CD4-positive, alpha-beta T cell treated with Interleukin-6 at 100 ng/mL for 8 hours (primary cell): ENCODE data around the gene HOXB9.
A peak's percentile ranks its signal among the peaks of the same experiment; 100 is the strongest.

Experiments
- DNase-seq: peaks from one replicate; pipeline ENCODE4 v3.0.0-alpha.2; 2020; ENCODE audit warnings: mixed read lengths, low spot score

Gene HOXB9

DNA sequence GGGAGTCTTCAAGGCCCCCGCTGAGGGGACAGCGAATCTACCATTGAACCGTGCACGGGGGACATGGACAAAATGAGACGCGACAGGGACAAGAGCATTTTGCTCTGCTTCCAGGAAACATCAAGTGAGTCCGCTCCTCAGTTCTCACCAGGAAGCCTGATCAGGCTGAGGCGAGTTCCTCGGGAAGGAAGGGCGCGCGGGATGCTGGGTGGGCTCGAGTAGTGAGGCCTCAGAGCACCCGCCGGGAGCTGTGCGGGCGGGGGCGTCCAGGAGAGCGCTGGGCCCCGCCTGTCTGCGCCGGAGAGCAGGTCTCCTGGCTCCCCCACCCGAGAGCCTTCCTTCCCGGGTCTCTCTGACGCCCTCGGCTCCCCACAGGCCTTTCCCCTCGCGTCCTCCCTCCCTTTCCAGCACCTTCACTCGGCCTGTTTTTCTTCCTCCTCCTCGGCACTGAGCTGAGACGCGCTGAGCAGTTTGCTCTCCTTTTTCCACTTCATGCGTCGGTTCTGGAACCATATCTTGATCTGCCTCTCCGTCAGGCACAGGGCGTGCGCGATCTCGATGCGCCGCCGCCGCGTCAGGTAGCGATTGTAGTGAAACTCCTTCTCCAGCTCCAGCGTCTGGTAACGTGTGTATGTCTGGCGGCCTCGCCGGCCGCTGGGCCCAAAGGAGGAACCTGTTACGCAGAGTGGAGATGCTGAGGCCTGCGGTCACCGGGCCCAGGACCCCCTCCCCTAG is 30.0 kb downstream of the HOXB9 start:
- DNase-seq, result no peak

- no peak for DNase-seq
Measured at GRCh38 chr17:48595278-48595999, 30.7 kb downstream of the HOXB9 start.

DNA sequence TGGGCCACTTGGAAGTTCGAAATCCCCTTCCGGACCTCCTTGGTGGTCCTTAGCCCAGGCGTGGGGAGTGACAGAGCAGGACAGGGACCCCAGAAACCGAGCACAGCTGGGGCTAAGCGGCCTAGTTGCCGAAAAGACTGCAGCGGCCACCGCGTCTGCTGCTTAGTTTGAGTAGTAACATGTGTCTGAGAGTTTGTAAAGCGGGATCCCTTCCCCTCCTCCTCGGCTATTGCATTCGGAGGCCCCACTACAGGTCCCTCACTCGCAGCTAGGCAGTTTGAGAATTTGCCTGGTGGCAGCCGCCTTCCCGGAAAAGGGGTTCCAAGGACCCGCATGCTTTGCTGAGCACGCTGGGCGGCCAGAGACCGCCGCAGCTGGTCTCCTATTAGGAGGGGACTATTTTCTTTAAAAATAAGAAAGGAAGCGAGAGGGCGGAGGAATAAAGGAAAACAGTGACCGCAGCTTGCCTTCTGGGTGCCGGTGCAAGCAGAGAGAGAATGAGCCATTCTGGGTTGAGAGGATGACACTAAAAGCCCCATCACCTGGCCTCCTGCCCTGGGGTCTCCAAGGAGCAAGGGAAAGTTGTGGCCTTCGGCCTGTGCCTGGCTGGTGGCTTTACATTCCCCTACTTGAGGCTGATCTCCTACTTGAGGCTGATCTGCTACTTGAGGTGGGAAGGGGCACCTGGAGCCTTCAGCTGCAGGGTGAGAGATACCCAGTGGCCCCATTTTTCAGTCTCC is 31.4 kb downstream of the HOXB9 start:
- DNase-seq, result no peak

GRCh38 chr17:48593840-48594537 is 32.2 kb downstream of the HOXB9 start:
- DNase-seq, result peak; percentile 71

GRCh38 chr17:48593126-48593829 is 32.9 kb downstream of the HOXB9 start, which contains the start of gene HOXB5:
Gene HOXB5, minus strand, starts transcription at chr17:48593779. Its CDS starts 97 bp downstream, at chr17:48593682.
- no peak for DNase-seq

DNA sequence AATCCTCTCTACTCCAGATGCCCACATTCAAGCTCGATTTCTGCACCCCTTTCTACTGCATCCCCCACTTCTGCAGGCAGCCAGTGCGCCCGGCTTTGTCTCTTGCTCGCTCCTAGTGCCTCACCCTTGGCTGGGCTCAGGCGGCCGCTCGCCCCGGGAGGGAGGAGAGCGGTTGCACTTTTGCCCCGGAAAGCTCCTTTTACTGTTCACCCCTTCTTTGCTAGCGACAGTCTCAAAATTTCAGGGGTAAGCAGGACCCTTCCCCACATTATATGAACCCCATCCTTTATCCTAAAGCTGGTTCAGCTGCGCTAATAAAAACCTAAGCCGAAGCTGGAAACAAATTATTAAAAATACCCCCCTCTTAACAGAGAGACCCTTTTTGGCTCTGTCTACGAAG is 33.6 kb downstream of the HOXB9 start:
- DNase-seq, result no peak

- no peak for DNase-seq
Measured at GRCh38 chr17:48592057-48592514, 34.1 kb downstream of the HOXB9 start.

GRCh38 chr17:48591255-48592056 is 34.7 kb downstream of the HOXB9 start:
- DNase-seq, result no peak

GRCh38 chr17:48590607-48591161 is 35.5 kb downstream of the HOXB9 start:
- no peak for DNase-seq

GRCh38 chr17:48589831-48590606 is 36.1 kb downstream of the HOXB9 start, which contains the start of gene HOXB3:
Gene HOXB3, minus strand, starts transcription at chr17:48590241. Its CDS starts 37,767 bp downstream, at chr17:48552474.
- DNase-seq, result no peak

GRCh38 chr17:48589060-48589830 is 36.9 kb downstream of the HOXB9 start:
- no peak for DNase-seq

GRCh38 chr17:48588528-48588927 is 37.6 kb downstream of the HOXB9 start:
- no peak for DNase-seq

- no peak for DNase-seq
Measured at GRCh38 chr17:48588074-48588415, 38.1 kb downstream of the HOXB9 start.

DNA sequence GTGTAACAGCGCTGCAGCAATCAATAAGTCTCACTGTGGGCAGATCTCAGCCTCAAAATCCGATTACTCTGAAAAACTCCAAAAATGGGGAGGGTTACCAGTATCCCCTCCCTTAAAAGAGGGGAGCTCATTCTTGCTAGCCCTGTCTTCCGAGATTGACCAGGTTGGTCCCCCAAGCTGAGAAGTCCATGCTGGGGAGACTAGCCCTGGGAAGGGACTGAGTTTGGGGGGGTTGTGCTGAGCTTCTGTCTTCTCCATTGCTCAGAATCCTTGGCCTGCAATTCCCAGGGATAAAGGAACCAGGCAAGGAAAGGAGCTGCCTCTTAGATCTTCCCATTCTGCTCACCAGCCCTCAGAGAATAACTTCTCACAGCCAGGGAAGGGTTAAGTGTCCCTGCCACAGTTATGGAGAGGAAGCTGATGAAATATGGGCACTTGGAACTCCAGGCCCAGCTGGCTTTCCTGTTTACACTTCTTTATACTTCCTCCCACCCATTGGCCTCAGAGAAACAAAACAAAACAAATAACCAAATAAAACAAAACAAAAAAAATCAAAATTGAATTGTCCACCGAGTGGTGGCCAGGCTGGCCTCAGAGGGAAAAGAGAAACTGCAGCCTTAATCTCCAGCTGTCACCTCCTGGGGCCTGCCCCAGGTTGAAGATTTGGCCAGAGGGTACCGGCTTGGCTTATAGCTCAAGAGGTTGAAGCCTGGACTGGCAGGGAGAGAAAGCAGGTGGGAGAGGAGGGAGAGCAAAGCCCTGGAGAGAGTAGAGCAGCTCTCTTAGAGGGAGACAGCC is 38.7 kb downstream of the HOXB9 start:
- DNase-seq, result no peak

DNA sequence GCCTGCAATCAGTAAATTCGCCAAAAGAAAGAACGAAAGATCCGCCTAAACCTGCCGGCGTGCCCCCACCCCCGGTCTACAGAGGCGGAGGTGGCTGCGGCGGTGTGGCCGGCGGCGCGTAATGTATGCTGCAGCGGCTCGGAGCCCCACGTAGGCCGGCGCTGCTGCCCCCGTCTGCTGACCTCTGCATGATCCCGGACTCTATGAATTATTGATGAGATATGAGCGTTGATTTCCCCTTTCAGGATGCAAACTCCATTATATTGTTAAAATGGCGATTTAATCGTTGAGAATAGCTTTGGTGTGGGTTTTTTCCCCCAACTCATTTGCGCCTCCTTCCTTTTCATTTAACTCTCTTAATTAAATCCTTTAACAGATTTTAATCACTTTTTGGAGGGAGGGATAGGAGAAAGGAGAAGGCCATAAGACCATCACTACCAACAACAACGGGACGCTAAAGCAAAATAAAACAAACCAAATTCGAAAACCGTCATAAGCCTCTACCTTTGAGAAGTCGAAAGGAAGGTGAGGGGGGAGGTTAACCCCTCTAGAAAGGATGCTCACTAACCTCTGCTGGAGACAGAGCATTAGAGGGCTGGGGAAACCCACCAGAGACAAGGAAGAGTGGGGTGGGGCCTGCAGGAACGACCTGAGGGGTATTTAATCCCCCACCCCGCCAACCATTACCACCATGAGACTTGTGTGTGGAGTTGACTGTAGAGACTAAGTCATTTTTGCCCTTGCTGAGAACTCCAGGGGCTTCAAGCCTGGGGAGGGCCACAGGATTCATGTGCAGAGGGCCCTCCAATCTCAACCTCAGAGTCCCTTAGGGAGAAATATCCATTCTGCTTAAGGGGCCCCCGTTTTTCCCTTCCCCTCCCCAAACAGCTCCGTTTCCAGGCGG is 39.6 kb downstream of the HOXB9 start:
- no peak for DNase-seq

GRCh38 chr17:48584223-48584741 is 41.9 kb downstream of the HOXB9 start:
- no peak for DNase-seq
